HL-60 (cell line): ENCODE measurements around the gene MAPT.

Experiments used
- DNase-seq, 2 experiments: peaks; one replicate each; pipeline ENCODE4 v3.0.0-alpha.2; 2010 to 2020; ENCODE audit warnings: low read depth in 1 of 2, low spot score in 1 of 2
- H3K27ac ChIP-seq: fragments of 250-450 bp; sonication (Bioruptor Pico); replicated peaks from 2 replicates; pipeline ENCODE4 v1.5.1; 2020; ENCODE audit warnings: mild to moderate bottlenecking, moderate library complexity
- H3K27me3 ChIP-seq: fragments of 250-450 bp; sonication (Bioruptor Pico); 2 replicates; pipeline ENCODE4 v1.5.1; 2021; ENCODE audit warnings: mild to moderate bottlenecking, moderate library complexity; ENCODE audit not compliant: insufficient read depth, poor library complexity, severe bottlenecking
- H3K4me3 ChIP-seq: replicated peaks from 2 replicates; pipeline ENCODE4 v1.5.1; 2011; ENCODE audit warnings: mild to moderate bottlenecking, control low read depth, low read length; ENCODE audit not compliant: insufficient read depth
- GABPA ChIP-seq: IDR thresholded peaks from 2 replicates; pipeline ENCODE4 v1.6.1; 2012; ENCODE audit warnings: low read depth
- POLR2AphosphoS5 ChIP-seq: IDR thresholded peaks from 2 replicates; pipeline ENCODE4 v1.6.1; 2012; ENCODE audit warnings: low read depth
- SPI1 ChIP-seq: IDR thresholded peaks from 2 replicates; pipeline ENCODE4 v1.6.1; 2012; ENCODE audit warnings: low read depth, mild to moderate bottlenecking, borderline replicate concordance
- TF ChIP-seq, protein P1 (sequence below): IDR thresholded peaks from 2 replicates; pipeline ENCODE4 v1.6.1; 2012; ENCODE audit warnings: low read depth; ENCODE audit not compliant: insufficient replicate concordance
- TF ChIP-seq, protein P2 (sequence below): IDR thresholded peaks from one replicate; pipeline ENCODE4 v1.5.1; 2011; ENCODE audit warnings: low read length, control low read depth, inconsistent platforms; ENCODE audit not compliant: insufficient read depth

The MAPT gene

DNA sequence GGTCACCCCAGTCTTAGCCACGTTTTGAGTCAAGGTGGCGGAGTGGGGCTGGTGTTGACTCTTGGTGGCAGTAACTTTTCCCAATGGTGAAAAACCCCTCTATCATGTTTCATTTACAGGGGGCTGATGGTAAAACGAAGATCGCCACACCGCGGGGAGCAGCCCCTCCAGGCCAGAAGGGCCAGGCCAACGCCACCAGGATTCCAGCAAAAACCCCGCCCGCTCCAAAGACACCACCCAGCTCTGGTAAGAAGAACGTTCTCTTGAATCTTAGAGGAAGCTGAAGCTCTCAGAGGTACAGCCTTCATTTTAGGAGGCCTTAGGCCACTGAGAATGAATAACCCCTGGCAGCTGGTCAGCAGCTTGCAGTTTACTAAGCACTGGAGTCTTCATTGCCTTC, 97.0 kb downstream of the MAPT start:
- Histone ChIP-seq H3K27me3 (no peaks in the 10 kb centered on the region), H3K4me3 (no peak overlapping the region), H3K27ac (no peak overlapping the region)
- DNase-seq = no peak
- no peak for TF ChIP-seq GABPA
- TF ChIP-seq SPI1 = no peak
- TF ChIP-seq, protein P1, sequence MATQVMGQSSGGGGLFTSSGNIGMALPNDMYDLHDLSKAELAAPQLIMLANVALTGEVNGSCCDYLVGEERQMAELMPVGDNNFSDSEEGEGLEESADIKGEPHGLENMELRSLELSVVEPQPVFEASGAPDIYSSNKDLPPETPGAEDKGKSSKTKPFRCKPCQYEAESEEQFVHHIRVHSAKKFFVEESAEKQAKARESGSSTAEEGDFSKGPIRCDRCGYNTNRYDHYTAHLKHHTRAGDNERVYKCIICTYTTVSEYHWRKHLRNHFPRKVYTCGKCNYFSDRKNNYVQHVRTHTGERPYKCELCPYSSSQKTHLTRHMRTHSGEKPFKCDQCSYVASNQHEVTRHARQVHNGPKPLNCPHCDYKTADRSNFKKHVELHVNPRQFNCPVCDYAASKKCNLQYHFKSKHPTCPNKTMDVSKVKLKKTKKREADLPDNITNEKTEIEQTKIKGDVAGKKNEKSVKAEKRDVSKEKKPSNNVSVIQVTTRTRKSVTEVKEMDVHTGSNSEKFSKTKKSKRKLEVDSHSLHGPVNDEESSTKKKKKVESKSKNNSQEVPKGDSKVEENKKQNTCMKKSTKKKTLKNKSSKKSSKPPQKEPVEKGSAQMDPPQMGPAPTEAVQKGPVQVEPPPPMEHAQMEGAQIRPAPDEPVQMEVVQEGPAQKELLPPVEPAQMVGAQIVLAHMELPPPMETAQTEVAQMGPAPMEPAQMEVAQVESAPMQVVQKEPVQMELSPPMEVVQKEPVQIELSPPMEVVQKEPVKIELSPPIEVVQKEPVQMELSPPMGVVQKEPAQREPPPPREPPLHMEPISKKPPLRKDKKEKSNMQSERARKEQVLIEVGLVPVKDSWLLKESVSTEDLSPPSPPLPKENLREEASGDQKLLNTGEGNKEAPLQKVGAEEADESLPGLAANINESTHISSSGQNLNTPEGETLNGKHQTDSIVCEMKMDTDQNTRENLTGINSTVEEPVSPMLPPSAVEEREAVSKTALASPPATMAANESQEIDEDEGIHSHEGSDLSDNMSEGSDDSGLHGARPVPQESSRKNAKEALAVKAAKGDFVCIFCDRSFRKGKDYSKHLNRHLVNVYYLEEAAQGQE = no peak
- TF ChIP-seq, protein P2, sequence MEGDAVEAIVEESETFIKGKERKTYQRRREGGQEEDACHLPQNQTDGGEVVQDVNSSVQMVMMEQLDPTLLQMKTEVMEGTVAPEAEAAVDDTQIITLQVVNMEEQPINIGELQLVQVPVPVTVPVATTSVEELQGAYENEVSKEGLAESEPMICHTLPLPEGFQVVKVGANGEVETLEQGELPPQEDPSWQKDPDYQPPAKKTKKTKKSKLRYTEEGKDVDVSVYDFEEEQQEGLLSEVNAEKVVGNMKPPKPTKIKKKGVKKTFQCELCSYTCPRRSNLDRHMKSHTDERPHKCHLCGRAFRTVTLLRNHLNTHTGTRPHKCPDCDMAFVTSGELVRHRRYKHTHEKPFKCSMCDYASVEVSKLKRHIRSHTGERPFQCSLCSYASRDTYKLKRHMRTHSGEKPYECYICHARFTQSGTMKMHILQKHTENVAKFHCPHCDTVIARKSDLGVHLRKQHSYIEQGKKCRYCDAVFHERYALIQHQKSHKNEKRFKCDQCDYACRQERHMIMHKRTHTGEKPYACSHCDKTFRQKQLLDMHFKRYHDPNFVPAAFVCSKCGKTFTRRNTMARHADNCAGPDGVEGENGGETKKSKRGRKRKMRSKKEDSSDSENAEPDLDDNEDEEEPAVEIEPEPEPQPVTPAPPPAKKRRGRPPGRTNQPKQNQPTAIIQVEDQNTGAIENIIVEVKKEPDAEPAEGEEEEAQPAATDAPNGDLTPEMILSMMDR = no peak
- TF ChIP-seq POLR2AphosphoS5 = no peak

DNA sequence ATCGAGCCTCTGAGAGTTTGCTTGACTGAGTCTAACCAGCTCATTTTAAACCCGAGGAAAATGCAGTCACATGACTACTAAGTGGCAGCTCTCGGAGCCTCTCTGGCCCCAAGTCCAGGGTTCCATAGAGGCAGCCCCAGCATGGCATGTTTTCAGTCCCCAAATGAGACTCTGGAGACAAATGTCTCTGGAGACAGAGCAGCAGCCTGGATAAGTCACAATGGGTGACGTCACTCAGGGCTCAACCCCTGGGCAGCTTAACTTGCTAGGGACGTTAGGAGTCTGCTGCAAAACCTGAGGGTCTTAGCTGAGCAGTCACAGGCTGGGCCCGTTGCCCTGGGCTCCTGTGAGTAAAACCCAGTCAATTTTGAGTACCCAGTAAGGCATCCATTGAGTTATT, 97.8 kb downstream of the MAPT start:
- Histone ChIP-seq H3K27ac (no peak overlapping the region), H3K27me3 (no peaks in the 10 kb centered on the region), H3K4me3 (no peak overlapping the region)
- no peak for DNase-seq
- TF ChIP-seq, protein P1 = no peak
- TF ChIP-seq POLR2AphosphoS5 = no peak
- TF ChIP-seq SPI1 = no peak
- TF ChIP-seq, protein P2 = no peak
- no peak for TF ChIP-seq GABPA

DNA sequence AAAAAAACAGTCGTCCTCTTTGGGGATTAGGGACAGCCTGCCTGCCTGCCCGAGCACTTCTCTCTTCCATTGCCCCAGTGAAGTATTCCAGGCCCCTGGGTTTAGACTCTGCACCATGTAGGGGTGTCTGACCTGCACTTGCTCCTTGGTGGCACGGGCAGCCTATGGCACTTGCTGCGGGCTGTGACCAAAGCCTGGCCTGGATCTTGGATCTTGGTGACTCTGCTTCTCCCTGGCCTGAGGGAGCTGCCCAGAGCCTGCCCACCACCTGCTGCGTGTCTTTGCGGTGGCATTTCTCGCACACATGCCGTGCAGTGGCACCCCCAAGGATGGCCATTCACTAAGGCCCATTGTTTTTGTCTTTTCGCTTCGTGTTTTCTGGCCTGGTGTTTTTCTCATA, 98.5 kb downstream of the MAPT start:
- H3K27me3 ChIP-seq = no peaks in the 10 kb centered on the region
- no peak for DNase-seq
- H3K4me3 ChIP-seq = no peak overlapping the region
- TF ChIP-seq, protein P2 = no peak
- TF ChIP-seq GABPA (no peak), SPI1 (no peak), POLR2AphosphoS5 (no peak)
- TF ChIP-seq, protein P1 = no peak
- no peak overlapping the region for H3K27ac ChIP-seq
